HFF-Myc (cell line): ENCODE results near the gene MAZ.
"Not testable (repeated sequence)": the region's sequence is repeated elsewhere in the genome, so short reads cannot be mapped to it uniquely, and the experiment has no call there.

ENCODE experiments used
- DNase-seq: peaks from one replicate; pipeline ENCODE4 v3.0.0-alpha.2; 2011; ENCODE audit warnings: low read depth; ENCODE audit errors: extremely low read depth
- H3K4me3 ChIP-seq: replicated peaks from 2 replicates; pipeline ENCODE4 v1.5.1; 2011; ENCODE audit warnings: low read depth, mild to moderate bottlenecking, control low read depth, low read length
- TF ChIP-seq, protein P1 (sequence below): IDR thresholded peaks from 2 replicates; pipeline ENCODE4 v1.5.1; 2012; ENCODE audit warnings: mild to moderate bottlenecking, low read depth, low read length, control low read depth; ENCODE audit errors: missing control alignments

MAZ gene

DNA sequence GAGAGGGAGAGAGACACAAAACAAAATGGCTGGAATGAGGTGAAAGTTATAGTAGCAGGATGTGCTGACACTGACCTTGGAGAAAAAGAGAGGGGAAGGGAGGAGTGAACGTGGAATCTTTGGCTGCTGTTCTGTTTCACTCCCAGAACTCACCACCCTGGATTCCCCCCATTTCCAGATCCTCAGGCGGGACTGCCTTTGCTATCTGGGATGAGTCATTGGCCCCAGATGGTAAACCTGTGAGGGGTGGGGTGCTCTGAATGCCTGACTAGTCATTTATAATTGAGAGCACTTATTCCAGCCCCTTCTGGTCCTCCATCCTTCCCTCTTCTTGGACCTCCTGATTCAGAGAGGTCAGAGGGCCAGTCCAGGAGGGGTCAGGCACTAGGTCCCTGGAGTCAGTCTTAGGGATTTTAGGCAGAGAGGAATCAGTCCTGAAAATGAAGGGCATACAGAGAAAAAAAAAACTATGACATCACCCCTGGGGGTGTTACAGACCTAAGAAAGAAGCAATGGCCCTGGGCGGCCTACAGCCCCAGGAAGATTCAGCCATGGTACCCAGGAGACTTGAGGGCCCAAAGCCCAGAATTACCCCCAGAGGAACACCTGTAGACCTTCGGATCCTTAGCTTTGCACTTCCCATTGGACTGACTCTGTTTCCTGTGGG, 30.5 kb upstream of the MAZ start:
- DNase-seq, result peak; percentile 63
- TF ChIP-seq, protein P1, sequence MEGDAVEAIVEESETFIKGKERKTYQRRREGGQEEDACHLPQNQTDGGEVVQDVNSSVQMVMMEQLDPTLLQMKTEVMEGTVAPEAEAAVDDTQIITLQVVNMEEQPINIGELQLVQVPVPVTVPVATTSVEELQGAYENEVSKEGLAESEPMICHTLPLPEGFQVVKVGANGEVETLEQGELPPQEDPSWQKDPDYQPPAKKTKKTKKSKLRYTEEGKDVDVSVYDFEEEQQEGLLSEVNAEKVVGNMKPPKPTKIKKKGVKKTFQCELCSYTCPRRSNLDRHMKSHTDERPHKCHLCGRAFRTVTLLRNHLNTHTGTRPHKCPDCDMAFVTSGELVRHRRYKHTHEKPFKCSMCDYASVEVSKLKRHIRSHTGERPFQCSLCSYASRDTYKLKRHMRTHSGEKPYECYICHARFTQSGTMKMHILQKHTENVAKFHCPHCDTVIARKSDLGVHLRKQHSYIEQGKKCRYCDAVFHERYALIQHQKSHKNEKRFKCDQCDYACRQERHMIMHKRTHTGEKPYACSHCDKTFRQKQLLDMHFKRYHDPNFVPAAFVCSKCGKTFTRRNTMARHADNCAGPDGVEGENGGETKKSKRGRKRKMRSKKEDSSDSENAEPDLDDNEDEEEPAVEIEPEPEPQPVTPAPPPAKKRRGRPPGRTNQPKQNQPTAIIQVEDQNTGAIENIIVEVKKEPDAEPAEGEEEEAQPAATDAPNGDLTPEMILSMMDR, result no peak
- no peak overlapping the region for H3K4me3 ChIP-seq

DNA sequence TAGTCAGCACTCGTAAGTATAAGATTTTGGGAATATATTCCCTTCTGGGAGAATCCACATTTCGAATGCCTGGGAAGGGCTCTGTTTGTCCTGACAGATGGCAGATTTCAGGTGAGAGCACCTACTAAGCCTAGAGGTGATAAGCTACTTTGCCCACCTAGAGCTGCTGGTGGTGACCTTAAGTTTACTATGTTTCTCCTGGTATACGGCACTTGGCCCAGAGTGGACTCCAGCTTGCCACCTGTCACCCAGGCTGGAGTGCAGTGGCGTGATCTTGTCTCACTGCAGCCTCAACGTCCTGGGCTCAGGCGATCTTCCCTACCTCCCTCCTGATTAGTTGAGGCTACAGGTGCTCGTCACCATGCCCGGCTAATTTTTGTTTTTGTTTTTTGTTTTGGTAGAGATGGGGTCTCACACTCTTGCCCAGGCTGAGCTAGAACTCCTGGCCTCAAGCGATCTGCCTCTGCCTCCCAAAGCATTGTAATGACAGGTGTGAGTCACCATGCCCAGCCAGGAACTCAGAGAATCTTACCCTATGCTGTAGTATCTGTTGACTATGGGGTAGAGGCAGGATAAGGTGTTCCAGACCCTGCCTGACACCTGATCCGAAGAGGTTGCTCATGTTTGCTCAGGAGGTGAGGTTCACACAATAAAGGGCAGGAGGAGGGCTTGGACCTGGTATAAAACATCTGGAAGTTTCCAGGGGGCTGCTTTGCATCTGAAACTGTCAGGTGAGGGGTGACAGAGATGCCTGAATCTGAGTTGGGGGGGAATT, 28.6 kb upstream of the MAZ start, which contains the start of gene ZG16:
Gene ZG16 (plus strand): TSS at position 681 of the 775 bp plus-strand sequence. CDS start 1,011 bp downstream, outside the sequence.
- DNase-seq, result no peak
- no peak within 1 kb of the TSS for H3K4me3 ChIP-seq
- TF ChIP-seq, protein P1, result no peak

DNA sequence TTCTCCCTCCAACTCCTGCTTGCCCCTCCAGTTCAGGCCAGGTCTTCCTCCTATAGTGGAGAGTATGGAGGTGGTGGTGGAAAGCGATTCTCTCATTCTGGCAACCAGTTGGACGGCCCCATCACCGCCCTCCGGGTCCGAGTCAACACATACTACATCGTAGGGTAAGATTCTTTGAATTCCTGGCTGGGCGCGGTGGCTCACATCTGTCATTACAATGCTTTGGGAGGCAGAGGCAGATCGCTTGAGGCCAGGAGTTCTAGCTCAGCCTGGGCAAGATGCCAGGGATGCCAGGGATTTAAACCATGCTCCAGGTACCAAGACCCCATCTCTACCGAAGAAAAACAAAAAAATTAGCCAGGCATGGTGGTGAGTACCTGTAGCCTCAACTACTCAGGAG, 26.9 kb upstream of the MAZ start:
- no peak for DNase-seq
- no peak overlapping the region for H3K4me3 ChIP-seq
- TF ChIP-seq, protein P1, result no peak

DNA sequence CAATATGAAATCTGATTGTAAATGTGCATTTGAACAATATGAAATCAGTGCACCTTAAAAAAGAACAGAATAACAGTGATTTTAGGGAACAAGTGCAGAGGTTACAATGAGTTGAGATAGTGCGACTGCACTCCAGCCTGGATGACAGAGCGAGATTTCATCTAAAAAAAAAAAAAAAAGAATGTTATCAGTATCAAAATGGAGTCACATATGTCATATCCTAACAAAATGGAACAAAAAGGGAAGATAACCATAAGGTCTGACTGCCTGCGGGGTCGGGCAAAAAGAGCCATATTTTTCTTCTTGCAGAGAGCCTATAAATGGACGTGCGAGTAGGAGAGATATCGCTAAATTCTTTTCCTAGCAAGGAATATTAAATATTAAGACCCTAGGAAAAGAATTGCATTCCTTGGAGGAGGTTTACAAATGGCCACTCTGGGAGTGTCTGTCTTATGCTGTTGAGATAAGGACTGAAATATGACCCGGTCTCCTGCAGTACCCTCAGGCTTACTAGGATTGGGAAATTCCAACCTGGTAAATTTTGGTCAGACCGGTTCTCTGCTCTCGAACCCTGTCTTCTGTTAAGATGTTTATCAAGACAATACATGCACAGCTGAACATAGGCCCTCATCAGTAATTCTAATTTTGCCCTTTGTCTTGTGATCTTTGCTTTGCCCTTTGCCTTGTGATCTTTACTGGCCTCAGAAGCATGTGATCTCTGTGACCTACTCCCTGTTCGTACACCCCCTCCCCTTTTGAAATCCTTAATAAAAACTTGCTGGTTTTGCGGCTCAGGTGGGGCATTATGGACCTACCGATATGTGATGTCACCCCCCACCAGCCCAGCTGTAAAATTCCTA, 23.0 kb upstream of the MAZ start:
- H3K4me3 ChIP-seq, DNase-seq: not testable (repeated sequence)

DNA sequence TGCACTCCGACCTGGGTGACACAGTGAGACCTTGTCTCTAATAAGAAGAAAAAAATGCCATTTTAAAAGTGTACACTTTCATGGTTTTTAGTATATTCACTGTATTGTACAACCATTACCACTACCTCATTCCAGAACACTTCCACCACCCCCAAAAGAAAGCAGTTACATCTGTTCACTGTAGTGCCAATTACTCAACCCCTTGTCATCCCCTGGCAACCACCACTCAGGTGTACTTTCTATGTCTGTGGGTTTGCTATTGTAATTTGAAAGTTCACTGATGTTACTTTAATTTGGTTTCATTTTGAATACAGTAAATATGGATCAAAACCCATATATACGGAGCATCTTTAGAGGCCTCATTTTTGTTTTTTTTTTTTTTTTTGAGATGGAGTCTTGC, 22.2 kb upstream of the MAZ start:
- TF ChIP-seq, protein P1, result no peak
- no peak for DNase-seq
- no peak overlapping the region for H3K4me3 ChIP-seq

DNA sequence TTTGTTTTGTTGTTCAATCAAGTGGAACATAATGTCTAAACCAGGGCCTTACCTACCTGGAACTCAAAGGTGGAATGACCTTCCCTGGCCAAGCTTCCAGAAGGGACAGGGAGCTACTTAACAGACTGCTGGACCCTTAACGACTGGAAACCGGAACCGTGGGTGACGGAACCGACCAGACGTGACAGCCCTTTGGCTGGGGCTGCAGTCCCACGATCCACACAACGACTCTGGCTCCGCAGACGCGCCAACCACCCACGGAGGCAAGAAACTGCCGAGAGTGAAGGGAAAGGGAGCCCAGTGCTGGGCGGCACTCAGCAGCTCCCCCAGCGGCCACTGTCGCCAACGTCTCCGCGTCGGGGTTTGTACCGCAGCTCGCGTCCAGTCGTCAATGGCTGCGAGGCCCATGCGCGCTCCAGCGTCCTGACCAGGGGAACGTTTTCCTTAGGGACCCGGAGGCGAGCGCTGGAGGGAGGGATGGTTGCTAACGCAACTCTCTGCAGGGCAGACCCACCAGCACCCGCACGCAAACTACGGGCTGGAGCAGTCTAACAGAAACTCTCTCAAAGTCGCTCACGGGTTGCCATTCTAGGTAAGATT, 21.3 kb upstream of the MAZ start:
- TF ChIP-seq, protein P1, result peak; percentile 87
- DNase-seq, result no peak
- H3K4me3 ChIP-seq, result no peak overlapping the region

DNA sequence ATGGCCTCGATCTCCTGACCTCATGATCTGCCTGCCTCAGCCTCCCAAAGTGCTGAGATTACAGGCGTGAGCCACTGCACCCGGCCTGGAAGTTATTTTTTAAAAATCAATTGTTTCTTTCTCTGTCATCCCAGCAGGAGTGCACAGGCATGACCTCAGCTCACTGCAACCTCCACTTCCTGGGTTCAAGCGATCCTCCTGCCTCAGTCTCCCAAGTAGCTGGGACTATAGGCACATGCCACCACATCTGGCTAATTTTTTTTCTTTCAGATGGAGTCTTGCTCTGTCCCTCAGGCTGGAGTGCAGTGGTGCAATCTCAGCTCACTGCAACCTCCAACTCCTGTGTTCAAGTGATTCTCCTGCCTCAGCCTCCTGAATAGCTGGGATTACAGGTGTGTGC, 19.2 kb upstream of the MAZ start:
- H3K4me3 ChIP-seq, DNase-seq: not testable (repeated sequence)
